Tibial nerve (tissue), 4 donors: ENCODE measurements around the gene DCANP1. TPM values are rescaled to one million over a fixed set of nuclear protein-coding genes. Genes with fewer than 3 reads are reported as not detected.

Experiments used
- DNase-seq, 2 donors: peaks; one replicate each; pipeline ENCODE4 v3.0.0-alpha.2; 2019; ENCODE audit warnings: low spot score in 2 of 2
- H3K27ac ChIP-seq, 4 donors: fragments of 200-600 bp; sonication (generic) in 3 of 4; one replicate each; pipeline ENCODE4 v1.5.1; 2017 to 2019; ENCODE audit warnings: mild to moderate bottlenecking in 1 of 4
- H3K27me3 ChIP-seq, 2 donors: fragments of 200-600 bp; sonication (generic) in 1 of 2; one replicate each; pipeline versions ENCODE4 v1.5.1 to v1.6.0; 2017 to 2019
- H3K36me3 ChIP-seq, 3 donors: fragments of 200-600 bp; sonication (generic); one replicate each; pipeline ENCODE4 v1.5.1; 2018 to 2019
- H3K4me1 ChIP-seq, 4 donors: fragments of 200-600 bp; sonication (generic) in 3 of 4; one replicate each; pipeline ENCODE4 v1.5.1; 2017 to 2019
- H3K4me3 ChIP-seq, 4 donors: fragments of 200-600 bp; sonication (generic) in 3 of 4; one replicate each; pipeline ENCODE4 v1.5.1; 2017 to 2019; ENCODE audit warnings: mild to moderate bottlenecking in 1 of 4, moderate library complexity in 1 of 4
- H3K9me3 ChIP-seq, 4 donors: fragments of 200-600 bp; sonication (generic) in 3 of 4; one replicate each; pipeline ENCODE4 v1.5.1; 2017 to 2019
- EP300 ChIP-seq, 2 donors: sonication (generic); formaldehyde crosslinking; IDR thresholded peaks; one replicate each; pipeline ENCODE4 v1.6.1; 2017; ENCODE audit warnings: antibody characterized with exemption in 2 of 2, mild to moderate bottlenecking in 1 of 2
- POLR2A ChIP-seq, 2 donors: fragments of 450-650 bp; IDR thresholded peaks; one replicate each; pipeline ENCODE4 v1.6.1; 2017; ENCODE audit warnings: antibody characterized with exemption in 2 of 2, mild to moderate bottlenecking in 2 of 2, moderate library complexity in 2 of 2
- WGBS, 2 donors: methylation state at CpG; one replicate each; pipeline ENCODE4 v1.1.5; 2018; 5-methylcytosine and 5-hydroxymethylcytosine counted together
- total RNA-seq, 4 donors: library from RNA; depleted of rRNA; stranded (reverse); fragments of >200 nt; gene quantifications; one replicate each; pipeline ENCODE4 v1.1.0, GENCODE V29; 2016
- TF ChIP-seq, protein P1 (sequence below), 5 experiments: fragments of 200-600 bp in 3 of 5; fragments of 450-650 bp in 2 of 5; sonication (generic) in 3 of 5; IDR thresholded peaks; one replicate each; pipeline ENCODE4 v1.5.1; 2016 to 2019; ENCODE audit warnings: antibody characterized with exemption in 5 of 5, mild to moderate bottlenecking in 3 of 5, moderate library complexity in 2 of 5

The DCANP1 gene
- total RNA-seq, 4 donors from 2014 or later: not detected

DNA sequence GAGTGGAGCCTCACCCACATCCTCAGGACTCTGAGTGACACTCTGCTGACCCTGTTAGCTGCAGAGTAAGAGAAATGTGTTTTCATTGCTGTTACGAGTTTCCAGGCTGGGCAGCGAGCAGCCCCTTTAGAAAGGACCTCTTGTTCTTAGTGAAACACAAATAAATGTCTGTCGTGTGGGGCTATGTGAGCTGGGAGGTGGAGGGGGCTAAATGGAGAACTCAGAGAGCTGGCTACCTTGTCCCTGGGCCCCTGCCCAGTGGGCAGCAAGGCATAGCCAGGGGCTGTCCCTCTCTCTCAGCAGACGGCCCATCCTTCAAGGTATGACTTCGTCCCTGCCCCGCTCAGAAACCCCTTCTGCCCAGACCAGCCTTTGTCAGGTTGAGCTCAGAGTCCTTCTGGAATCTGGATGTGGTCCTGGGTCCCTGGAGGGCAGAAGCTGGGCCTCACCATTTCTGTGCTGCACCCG lies 10.2 kb downstream of the DCANP1 start:
- DNase-seq: no peak
- Histone ChIP-seq H3K4me1 (peaks cover 0 to 51% (median 14%) of the 10 kb centered on the region in 4 donors), H3K4me3 (no peak overlapping the region), H3K9me3 (no peaks in the 10 kb centered on the region), H3K27me3 (no peaks in the 10 kb centered on the region), H3K27ac (peak overlapping the region in 2 of 4 donors; percentile 57 to 64), H3K36me3 (no peaks in the 10 kb centered on the region)
- 43 to 53% methylated on average over 7 of the region's 7 CpGs for WGBS, 2 donors
- TF ChIP-seq, protein P1, sequence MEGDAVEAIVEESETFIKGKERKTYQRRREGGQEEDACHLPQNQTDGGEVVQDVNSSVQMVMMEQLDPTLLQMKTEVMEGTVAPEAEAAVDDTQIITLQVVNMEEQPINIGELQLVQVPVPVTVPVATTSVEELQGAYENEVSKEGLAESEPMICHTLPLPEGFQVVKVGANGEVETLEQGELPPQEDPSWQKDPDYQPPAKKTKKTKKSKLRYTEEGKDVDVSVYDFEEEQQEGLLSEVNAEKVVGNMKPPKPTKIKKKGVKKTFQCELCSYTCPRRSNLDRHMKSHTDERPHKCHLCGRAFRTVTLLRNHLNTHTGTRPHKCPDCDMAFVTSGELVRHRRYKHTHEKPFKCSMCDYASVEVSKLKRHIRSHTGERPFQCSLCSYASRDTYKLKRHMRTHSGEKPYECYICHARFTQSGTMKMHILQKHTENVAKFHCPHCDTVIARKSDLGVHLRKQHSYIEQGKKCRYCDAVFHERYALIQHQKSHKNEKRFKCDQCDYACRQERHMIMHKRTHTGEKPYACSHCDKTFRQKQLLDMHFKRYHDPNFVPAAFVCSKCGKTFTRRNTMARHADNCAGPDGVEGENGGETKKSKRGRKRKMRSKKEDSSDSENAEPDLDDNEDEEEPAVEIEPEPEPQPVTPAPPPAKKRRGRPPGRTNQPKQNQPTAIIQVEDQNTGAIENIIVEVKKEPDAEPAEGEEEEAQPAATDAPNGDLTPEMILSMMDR (IDR thresholded peaks at IDR 0.05): no peak
- no peak for TF ChIP-seq EP300 (IDR thresholded peaks at IDR 0.05)
- no peak for TF ChIP-seq POLR2A (IDR thresholded peaks at IDR 0.05)

- Histone ChIP-seq H3K27me3 (no peaks in the 10 kb centered on the region), H3K36me3 (no peaks in the 10 kb centered on the region), H3K27ac (peak overlapping the region in 1 of 4 donors; percentile 58), H3K9me3 (no peaks in the 10 kb centered on the region), H3K4me1 (peaks cover 0 to 41% (median 14%) of the 10 kb centered on the region in 4 donors), H3K4me3 (no peak overlapping the region)
- TF ChIP-seq, protein P1 (IDR thresholded peaks at IDR 0.05): no peak
- no peak for TF ChIP-seq EP300 (IDR thresholded peaks at IDR 0.05)
- no peak for TF ChIP-seq POLR2A (IDR thresholded peaks at IDR 0.05)
- DNase-seq: no peak
- WGBS, 2 donors: 76 to 85% methylated on average over 9 of the region's 9 CpGs
These were observed 11.4 kb downstream of the DCANP1 start for GRCh38 chr5:135435467-135436330.

DNA sequence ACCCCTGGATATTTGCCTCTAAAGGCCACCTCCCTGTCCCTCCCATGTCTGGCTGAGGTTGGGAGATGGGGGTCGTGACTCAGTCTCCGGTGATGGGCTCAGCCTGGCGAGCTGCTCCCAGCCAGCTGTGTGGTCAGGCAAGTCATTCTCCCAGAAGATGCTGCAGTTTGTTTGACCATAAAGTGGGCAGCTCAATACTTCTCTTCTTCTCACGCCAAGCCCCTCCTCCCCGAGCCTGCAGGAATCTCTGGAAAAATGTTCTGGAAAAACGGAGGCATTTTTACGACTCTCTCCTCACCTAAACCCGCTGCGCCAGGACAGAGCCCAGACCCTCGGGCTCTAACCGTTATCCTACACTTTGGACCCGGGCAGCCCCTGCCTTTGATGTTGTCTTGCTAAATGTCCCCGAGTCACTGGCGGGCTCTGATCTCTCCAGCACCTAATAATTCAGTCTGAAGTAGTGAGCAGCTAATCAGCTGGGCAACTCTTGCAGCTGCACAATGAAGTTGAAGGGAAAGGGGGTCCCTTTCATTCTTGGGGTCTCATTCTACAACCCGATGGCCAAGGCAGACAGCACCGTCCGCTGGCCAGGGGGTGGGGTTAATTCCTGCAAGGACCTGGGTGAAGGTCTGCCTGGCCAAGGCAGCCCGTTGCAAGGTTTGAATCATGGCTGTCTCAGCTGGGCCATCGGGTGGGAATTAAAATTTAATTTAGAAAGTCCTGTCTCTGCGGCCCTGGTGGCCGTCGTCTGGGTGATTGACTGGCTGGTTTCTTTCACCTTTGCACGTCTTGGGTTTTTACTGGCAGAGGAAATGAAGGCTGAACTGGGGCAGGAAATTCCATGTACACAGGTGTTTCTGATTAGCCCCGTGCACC lies 12.3 kb downstream of the DCANP1 start:
- Histone ChIP-seq H3K27ac (peak overlapping the region in 2 of 4 donors; percentile 54 to 58), H3K36me3 (no peaks in the 10 kb centered on the region), H3K4me1 (peaks cover 0 to 42% (median 15%) of the 10 kb centered on the region in 4 donors), H3K27me3 (no peaks in the 10 kb centered on the region), H3K9me3 (no peaks in the 10 kb centered on the region), H3K4me3 (no peak overlapping the region)
- no peak for DNase-seq
- TF ChIP-seq POLR2A (IDR thresholded peaks at IDR 0.05): no peak
- TF ChIP-seq, protein P1 (IDR thresholded peaks at IDR 0.05): no peak
- no peak for TF ChIP-seq EP300 (IDR thresholded peaks at IDR 0.05)
- WGBS, 2 donors: 49 to 50% methylated on average over 24 of the region's 24 CpGs

GRCh38 chr5:135433681-135434426 lies 13.3 kb downstream of the DCANP1 start:
- H3K27me3 ChIP-seq: no peaks in the 10 kb centered on the region
- 64 to 66% methylated on average over 12 of the region's 12 CpGs for WGBS, 2 donors
- no peaks in the 10 kb centered on the region for H3K36me3 ChIP-seq
- DNase-seq: no peak
- H3K4me1 ChIP-seq: peaks cover 0 to 40% (median 12%) of the 10 kb centered on the region in 4 donors
- H3K27ac ChIP-seq: peak overlapping the region in 2 of 4 donors; percentile 54 to 58
- no peak overlapping the region for H3K4me3 ChIP-seq
- TF ChIP-seq, protein P1 (IDR thresholded peaks at IDR 0.05): no peak
- TF ChIP-seq EP300 (IDR thresholded peaks at IDR 0.05) (no peak), POLR2A (IDR thresholded peaks at IDR 0.05) (no peak)
- peaks cover 0 to under 1% (median 0%) of the 10 kb centered on the region in 4 donors for H3K9me3 ChIP-seq
